Aortic smooth muscle cell (primary cell): ENCODE measurements around the gene MEX3B. TPM values are rescaled to one million over a fixed set of nuclear protein-coding genes. Genes with fewer than 3 reads are reported as not detected.

Source experiments
- total RNA-seq: library from RNA; depleted of rRNA; stranded (reverse); fragments of >200 nt; gene quantifications from 2 replicates; pipeline ENCODE4 v1.2.3, GENCODE V29; 2014

The MEX3B gene
- 1.6 and 2.5 TPM in 2 replicates for total RNA-seq

DNA sequence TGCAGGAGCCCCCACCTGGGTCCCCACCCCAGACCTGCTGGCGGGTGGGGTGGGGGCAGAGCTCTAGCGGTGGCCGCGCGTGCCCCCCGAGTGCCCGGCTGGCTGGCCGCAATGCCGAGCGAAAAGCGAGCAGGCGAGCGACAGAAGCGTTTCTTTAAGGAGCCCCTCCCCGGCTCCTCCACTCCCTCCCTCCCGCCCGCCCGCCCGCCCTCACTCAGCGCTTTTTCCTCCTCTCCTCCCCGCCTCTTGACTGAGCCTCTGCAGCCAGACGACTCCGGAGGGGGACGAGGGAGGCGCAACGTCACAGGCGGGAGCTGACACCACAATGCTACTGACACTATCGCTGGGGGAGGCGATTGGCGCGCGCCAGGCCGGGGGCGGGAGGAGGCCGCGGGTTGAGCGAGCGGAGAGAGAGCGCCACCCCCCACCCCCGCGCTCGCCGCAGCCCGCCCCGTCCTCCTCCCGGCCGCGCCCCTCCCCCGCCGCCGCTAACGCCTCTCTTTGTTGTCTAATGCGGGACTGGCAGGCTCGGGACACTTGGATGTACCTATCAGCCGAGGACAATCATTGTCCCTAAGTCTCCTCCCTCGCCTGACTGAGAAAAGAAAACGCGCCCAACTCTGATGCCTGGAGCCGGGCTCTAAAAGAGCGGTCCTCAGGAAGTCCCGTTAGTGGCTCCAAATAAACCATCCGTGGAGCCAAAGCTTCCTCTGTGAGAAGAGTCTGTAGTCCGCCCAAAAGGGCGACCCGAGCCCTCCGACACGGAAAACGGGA is at the start of gene MEX3B:
Gene MEX3B, minus strand, starts transcription at position 127 of the 774 bp plus-strand sequence. CDS start 313 bp downstream, outside the sequence.

Other genes starting within 250 kb of the MEX3B start
- 43.2 and 53.6 TPM in 2 replicates for gene EFL1, start 216.7 kb upstream of the MEX3B start, total RNA-seq
- 0.66 and 0.75 TPM in 2 replicates for gene SAXO2, start 216.8 kb upstream of the MEX3B start, total RNA-seq